ENCODE data around the gene SPINK13. TPM values are rescaled to one million over a fixed set of nuclear protein-coding genes. Genes with fewer than 3 reads are reported as not detected.

Gene SPINK13
- total RNA-seq, 1 donor from 2014 or later, result not detected

DNA sequence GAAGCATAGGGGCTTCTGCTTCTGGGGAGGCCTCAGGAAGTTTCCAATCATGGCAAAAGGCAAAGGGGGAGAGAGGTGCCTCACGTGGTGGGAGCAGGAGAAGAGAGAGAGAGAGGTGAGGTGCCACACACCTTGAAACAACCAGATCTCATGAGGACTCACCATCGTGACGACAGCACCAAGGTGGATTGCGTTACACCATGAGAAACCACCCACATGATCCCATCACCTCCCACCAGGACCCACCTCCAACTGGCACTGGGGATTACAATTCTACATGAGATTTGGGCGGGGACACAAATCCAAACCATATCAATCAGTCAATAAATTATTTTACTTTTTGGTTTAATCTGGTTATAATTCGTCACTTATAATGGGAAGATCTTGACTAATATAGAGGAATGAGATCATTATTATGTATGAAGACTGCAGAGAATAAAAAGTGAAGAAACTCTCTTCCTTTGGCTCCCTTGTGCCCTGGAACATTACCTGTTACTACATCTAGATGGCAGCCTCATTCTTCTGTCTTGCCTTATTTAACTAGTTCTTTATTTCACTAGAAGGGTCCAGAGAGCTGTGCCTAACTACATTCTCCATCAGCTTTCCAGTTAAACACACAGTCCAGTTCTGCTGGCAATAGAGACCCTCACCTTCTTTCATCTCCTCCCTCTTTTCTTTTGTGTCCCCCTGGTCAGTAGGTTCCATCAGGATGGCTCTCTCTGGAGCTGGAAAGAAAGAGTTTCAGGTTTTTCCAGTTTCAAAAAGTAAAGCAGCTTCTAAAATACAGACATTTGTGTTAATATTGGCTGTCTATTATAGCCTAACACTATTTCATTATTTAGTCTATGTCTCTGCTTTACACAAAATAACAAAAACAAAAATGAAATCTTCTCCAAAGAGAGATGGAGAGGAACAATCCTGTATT is 21.9 kb downstream of the SPINK13 start:
- no peak for DNase-seq (ENCODE audit: extremely low spot score, unreplicated experiment)
- H3K4me3 Mint-ChIP-seq (ENCODE audit: unreplicated experiment), result no peak overlapping the region
- no peaks in the 10 kb centered on the region for H3K4me1 Mint-ChIP-seq (ENCODE audit: unreplicated experiment)
- peaks cover 36% of the 10 kb centered on the region for H3K27me3 Mint-ChIP-seq (ENCODE audit: unreplicated experiment)
- TF ChIP-seq, protein P1, sequence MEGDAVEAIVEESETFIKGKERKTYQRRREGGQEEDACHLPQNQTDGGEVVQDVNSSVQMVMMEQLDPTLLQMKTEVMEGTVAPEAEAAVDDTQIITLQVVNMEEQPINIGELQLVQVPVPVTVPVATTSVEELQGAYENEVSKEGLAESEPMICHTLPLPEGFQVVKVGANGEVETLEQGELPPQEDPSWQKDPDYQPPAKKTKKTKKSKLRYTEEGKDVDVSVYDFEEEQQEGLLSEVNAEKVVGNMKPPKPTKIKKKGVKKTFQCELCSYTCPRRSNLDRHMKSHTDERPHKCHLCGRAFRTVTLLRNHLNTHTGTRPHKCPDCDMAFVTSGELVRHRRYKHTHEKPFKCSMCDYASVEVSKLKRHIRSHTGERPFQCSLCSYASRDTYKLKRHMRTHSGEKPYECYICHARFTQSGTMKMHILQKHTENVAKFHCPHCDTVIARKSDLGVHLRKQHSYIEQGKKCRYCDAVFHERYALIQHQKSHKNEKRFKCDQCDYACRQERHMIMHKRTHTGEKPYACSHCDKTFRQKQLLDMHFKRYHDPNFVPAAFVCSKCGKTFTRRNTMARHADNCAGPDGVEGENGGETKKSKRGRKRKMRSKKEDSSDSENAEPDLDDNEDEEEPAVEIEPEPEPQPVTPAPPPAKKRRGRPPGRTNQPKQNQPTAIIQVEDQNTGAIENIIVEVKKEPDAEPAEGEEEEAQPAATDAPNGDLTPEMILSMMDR (IDR thresholded peaks at IDR 0.05), result peak; percentile 54
- H3K36me3 Mint-ChIP-seq (ENCODE audit: unreplicated experiment), result no peaks in the 10 kb centered on the region
- no peak overlapping the region for H3K27ac Mint-ChIP-seq (ENCODE audit: unreplicated experiment)
- H3K9me3 Mint-ChIP-seq (ENCODE audit: unreplicated experiment), result no peaks in the 10 kb centered on the region

- TF ChIP-seq, protein P1 (IDR thresholded peaks at IDR 0.05), result no peak
- Mint-ChIP-seq H3K27ac (ENCODE audit: unreplicated experiment) (no peak overlapping the region), H3K27me3 (ENCODE audit: unreplicated experiment) (peaks cover 10% of the 10 kb centered on the region), H3K4me1 (ENCODE audit: unreplicated experiment) (no peaks in the 10 kb centered on the region), H3K4me3 (ENCODE audit: unreplicated experiment) (no peak overlapping the region), H3K9me3 (ENCODE audit: unreplicated experiment) (no peaks in the 10 kb centered on the region), H3K36me3 (ENCODE audit: unreplicated experiment) (no peaks in the 10 kb centered on the region)
- no peak for DNase-seq (ENCODE audit: extremely low spot score, unreplicated experiment)
These were observed 29.1 kb downstream of the SPINK13 start for GRCh38 chr5:148297731-148298130.

DNA sequence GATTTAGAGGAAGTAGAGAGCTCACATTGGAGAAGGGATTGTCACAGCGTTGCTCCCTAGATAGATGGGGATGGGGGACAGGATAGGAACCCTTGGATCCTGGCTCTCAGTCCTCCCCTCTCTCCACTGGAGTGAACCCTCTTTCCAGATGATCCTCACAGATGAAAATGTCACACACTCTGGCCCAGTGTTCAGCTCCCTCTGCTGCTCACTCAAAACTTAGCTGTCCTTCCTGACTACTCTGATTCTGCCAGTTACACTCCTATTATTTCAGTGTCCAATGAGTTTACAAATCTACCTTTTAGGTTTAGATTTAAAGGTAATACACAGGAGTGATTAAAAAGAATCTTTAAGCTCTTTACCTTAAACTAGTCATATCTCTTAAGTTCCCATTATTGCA is 37.9 kb downstream of the SPINK13 start:
- TF ChIP-seq, protein P1 (IDR thresholded peaks at IDR 0.05), result no peak
- Mint-ChIP-seq H3K27ac (ENCODE audit: unreplicated experiment) (no peak overlapping the region), H3K9me3 (ENCODE audit: unreplicated experiment) (peaks cover 10% of the 10 kb centered on the region), H3K27me3 (ENCODE audit: unreplicated experiment) (peaks cover 38% of the 10 kb centered on the region), H3K36me3 (ENCODE audit: unreplicated experiment) (no peaks in the 10 kb centered on the region), H3K4me3 (ENCODE audit: unreplicated experiment) (no peak overlapping the region), H3K4me1 (ENCODE audit: unreplicated experiment) (no peaks in the 10 kb centered on the region)
- no peak for DNase-seq (ENCODE audit: extremely low spot score, unreplicated experiment)

- DNase-seq (ENCODE audit: extremely low spot score, unreplicated experiment), result no peak
- no peak overlapping the region for H3K27ac Mint-ChIP-seq (ENCODE audit: unreplicated experiment)
- no peaks in the 10 kb centered on the region for H3K4me1 Mint-ChIP-seq (ENCODE audit: unreplicated experiment)
- peaks cover 24% of the 10 kb centered on the region for H3K27me3 Mint-ChIP-seq (ENCODE audit: unreplicated experiment)
- H3K9me3 Mint-ChIP-seq (ENCODE audit: unreplicated experiment), result peaks cover 10% of the 10 kb centered on the region
- H3K36me3 Mint-ChIP-seq (ENCODE audit: unreplicated experiment), result no peaks in the 10 kb centered on the region
- no peak overlapping the region for H3K4me3 Mint-ChIP-seq (ENCODE audit: unreplicated experiment)
- TF ChIP-seq, protein P1 (IDR thresholded peaks at IDR 0.05), result no peak
These were observed 40.4 kb downstream of the SPINK13 start for GRCh38 chr5:148309019-148309418.

GRCh38 chr5:148309746-148310145 is 41.2 kb downstream of the SPINK13 start:
- no peak overlapping the region for H3K27ac Mint-ChIP-seq (ENCODE audit: unreplicated experiment)
- no peaks in the 10 kb centered on the region for H3K4me1 Mint-ChIP-seq (ENCODE audit: unreplicated experiment)
- TF ChIP-seq, protein P1 (IDR thresholded peaks at IDR 0.05), result no peak
- no peaks in the 10 kb centered on the region for H3K36me3 Mint-ChIP-seq (ENCODE audit: unreplicated experiment)
- H3K9me3 Mint-ChIP-seq (ENCODE audit: unreplicated experiment), result peaks cover 10% of the 10 kb centered on the region
- H3K27me3 Mint-ChIP-seq (ENCODE audit: unreplicated experiment), result peaks cover 20% of the 10 kb centered on the region
- no peak for DNase-seq (ENCODE audit: extremely low spot score, unreplicated experiment)
- no peak overlapping the region for H3K4me3 Mint-ChIP-seq (ENCODE audit: unreplicated experiment)
